Measurements from ENCODE around the gene THY1.
"Not testable (repeated sequence)": the region's sequence is repeated elsewhere in the genome, so short reads cannot be mapped to it uniquely, and the experiment has no call there.

THY1 gene

DNA sequence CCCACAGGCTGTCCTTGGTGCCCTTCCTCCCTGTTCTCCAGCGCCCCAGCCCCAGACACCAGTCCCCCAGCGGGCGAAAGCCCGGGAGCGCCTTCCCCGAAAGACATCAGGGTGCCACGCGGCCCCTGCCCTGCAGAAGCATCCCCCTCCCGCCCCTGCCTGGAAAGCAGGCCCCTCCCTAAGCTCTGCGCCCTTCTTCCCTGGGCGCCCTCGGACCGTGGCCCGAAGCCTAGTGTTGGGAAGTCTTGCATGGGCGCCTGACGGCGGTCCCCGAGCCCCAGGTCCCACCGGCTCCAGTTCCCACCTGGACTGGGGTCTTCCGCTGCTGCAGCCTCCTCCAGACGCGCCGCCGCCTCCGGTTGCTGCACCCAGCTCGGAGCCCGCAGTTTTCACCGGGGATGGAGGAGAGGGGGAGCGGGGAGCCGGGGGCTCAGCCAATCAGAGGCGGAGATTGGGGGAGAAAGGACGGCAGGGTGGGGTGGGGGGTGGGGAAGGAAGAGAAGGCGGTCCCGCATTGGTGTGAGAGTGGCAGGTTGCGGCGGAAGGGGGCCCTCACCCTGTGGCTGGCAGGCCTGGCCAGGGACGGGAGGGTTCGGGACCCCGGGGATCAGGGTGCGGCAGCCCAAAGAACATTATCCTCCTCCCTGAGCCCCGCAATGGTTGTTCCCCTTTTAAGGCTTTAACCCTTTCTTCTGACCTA lies at the start of gene THY1:
Gene THY1, minus strand, starts transcription at position 364 of the 700 bp plus-strand sequence. CDS start 2,267 bp downstream, outside the sequence.
- no peak for DNase-seq (ENCODE audit: low read depth)

DNA sequence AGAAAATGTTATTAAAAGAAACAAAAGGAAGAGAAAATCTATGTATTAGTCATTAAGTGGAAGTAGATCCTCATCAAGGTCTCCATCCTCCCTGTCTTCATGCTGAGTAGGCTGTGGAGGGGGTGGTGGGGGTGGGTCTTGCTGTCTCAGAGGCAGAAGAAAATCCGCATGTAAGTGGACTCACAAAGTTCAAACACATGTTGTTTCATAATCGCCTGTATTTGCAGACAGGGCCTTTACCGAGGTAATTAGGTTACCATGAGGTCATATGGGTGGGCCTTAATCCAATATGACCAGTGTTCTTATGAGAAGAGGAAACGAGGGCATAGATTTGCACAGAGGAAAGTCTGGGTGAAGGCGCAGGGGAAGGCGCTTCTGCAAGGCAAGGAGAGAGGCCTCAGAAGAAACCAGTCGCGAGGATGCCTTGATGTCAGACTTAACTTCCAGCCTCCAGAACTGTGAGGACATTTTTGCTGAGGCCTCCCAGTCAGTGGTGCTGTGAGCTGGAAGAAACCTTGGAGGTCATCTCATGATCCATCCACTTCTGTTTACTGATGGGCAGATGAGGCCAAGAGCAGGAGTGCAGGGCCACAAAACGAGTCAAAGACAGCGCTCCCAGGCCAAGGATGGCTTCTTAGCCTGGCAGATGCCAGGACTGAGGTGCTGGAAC lies 49.3 kb upstream of the THY1 start:
- no peak for DNase-seq (ENCODE audit: low read depth)

DNA sequence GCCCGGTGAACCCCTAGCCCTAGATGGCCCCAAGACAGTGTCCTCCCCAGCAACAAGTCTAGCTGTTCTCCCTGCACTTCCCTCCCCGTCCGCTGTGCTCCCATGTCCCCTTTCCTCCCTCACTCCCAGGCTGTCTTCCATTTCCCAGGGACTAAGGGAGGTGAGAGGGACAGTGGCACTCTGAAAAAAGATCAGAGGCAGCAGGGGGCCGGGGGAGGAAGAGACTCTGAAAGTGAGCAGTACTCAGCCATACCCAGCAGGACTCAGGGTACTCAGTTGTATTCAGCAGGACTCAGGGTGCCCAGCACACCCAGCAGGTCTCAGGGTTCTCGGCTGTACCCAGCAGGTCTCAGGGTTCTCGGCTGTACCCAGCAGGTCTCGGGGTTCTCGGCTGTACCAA lies 48.4 kb upstream of the THY1 start:
- no peak for DNase-seq (ENCODE audit: low read depth)

DNA sequence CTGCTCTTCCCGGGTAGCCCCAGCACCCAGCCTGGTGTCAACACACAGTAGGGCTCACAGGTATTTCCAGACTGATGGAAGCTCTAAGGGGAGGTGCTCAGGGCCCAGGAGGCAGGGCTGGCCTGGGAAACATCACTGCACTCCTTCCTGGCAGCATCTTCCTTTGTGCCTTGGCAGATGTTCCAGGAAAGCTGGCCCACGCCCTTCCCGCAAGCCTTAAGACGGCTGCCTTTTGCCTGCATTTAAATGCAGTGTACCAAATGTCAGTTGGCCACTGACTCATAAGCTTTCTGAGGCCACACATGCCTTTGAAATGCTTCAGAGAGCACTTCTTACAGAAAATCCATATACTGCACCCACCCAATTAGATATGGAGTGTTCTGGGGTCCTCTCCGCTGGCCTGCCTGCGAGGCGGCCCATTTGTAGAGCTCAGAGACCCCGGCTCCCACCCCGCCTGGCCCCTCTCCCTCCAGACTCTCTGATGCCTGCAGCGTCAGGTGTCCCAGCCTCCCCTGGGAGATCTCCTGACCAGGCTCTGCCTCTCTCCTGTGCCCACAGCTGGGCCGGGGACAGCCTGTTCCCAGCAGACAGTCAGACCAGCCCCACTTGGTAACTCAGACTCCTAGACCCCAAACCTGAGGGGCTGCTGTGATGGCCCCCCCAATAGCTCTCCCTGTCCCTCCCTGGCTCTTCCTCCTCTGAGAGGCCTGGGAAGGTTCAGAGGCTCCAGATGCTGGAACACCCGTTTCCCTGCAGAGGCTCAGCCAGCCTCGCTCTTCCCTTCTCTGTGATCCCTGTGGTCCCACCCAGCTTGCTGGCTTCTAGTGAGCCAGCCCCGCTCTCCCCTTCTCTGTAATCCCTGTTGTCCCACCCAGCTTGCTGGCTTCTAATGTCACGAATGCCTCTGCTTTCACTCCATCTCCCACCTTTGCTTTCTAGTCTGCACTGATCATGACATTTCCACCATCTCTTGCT lies 47.6 kb upstream of the THY1 start:
- no peak for DNase-seq (ENCODE audit: low read depth)

DNA sequence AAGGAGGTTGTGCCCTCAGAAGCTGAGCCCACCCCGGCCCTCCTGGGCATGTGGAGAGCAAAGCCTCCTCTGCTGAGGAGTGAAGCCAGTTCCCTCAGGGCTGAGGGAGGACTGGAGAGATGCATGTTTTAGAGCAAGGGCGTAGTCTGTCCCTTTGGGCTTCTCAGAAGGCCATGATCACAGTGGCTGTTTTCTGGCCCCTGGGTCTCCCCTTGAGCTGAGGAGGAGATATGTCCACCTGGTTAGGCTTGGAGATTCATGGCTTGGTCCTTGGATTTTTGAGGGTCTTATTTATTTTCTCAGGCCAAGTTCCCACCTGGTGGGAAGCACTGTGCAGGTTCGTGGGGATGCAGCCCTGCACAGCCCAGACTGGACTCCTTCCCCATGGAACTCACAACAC lies 46.5 kb upstream of the THY1 start:
- no peak for DNase-seq (ENCODE audit: low read depth)

DNA sequence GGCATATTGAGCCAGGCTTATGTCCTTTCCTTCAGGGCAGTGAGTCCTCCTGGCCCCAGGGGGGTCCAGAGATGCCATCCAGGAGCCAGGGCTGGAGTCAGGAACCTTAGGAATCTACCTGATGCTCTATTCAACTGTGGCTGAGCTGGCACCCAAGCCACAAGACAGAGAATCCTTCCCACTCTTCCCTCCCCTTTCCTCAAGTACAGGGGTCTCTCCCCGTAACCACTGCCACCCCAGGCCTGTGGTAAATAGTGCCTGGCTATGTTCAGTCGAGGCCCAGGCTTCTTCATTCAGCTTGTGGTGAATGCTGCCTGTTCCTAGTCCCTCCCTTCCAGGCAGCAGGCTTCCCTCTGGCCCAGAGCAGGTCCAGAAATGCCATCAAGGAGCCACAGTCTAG lies 45.5 kb upstream of the THY1 start:
- DNase-seq (ENCODE audit: low read depth), result no peak

DNA sequence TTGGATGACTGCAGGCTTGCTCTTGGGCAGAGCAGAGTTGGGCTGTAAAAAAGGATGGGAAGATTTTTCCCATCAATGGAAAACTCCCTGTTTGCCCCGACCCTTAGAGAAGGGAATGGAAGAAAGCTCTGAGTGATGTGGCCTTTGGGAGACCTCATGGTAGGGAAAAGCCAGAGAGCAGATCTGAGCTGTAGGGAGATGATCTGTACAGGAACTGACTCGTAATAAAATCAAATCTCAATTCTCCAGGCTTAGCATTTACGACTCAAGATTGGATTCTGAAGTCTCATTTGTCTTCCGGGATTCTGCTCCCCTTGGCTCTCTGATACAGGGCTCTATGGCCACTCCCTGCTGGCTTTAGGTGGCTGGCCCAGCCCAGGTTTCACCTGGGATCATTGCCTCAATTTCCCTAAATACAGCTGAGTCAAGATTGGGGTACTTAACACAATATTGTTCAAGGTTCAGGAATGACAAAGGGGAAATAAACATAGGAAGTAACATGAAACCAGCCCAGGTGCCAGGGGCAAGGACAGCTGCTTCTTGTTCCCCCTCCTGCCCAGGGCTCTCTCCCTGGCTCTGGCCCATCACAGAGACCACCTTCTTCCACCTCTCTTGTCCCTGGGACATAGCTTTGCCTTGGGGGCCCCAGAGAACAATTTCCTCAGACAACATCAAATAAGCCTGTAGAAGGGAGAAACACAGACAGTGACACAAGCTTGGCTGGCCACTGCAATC lies 38.4 kb upstream of the THY1 start:
- no peak for DNase-seq (ENCODE audit: low read depth)

DNA sequence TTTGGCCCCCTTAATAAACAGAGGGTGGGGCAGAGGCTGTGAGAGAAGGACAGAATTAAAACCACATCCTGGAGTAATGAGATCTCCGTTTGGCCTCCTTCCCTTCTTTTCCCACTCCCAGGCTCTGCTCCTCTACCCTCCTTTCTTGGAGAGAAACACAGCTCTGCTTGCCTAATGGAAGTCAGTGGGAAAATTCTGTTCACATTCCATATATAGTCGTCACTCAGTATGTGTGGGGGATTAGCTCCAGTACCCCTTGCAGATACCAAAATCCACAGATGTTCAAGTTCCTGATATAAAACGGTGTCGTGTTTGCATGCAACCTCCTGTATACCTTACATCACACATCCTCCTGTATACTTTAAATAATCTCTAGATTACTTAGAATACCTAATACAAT lies 37.6 kb upstream of the THY1 start:
- DNase-seq (ENCODE audit: low read depth), result no peak

DNA sequence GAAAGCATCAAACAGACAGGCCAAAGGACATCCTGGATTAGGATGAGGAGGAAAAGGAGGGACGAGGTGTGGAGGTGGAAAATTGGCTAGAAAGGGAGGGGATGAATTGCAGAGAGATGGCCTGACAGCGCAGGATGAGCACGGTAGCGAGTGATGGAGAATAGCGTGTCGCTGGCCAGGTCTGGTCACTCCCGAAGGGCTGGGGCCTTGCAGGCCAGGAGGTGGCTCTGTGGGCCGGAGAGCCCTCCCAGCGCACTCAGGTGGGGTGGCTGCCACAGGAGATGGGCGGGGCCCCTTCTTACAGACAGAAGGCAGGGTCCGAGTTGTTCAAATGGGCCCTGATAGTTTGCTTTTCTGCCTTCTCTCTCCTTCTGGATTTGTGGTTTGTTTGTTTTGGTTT lies 37.1 kb upstream of the THY1 start:
- DNase-seq (ENCODE audit: low read depth), result no peak

DNA sequence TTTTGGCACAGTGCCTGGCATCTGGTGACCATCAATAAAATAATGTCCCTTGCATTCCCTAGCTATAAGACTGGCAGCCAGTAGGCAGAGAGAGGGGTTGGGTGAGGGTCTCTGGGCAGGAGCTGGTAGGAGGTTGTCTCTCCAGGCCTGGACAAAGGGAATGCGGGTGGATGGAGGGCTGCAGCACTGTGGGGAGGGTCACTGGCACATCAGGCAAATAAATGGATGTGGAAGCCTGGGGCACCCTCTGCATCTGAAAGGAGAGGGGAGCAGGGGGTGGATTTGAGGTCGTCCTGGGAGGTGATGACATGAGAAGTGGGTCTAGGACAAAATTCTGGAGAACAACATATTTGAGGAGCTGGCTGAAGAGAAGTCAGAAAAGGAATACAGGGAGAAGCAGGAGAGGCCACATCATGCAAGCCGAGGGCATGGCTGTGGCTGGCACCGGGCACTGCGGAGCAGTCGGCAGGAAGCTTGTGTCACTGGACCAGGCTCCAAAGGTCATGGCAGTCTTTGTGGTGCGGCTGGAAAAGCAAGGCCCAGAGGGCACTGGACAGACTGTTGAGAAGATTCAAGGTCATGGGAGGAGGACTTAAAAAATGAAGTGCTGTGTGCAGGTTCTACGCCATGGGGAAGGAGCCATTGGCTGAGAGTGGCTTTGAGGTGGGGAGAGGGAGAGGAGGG lies 36.5 kb upstream of the THY1 start:
- no peak for DNase-seq (ENCODE audit: low read depth)

DNA sequence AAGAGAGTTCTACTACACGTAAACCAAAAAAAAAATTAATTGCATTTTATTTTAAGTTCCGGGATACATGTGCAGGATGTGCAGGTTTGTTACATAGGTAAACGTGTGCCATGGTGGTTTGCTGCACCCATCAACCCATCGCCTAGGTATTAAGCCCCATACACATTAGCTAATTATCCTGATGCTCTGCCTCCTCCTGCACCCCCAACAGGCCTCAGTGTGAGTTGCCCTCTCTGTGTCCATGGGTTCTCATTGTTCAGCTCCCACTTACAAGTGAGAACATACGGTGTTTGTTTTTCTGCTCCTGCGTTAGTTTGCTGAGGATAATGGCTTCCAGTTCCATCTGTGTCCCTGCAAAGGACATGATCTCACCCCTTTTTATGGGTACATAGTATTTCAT lies 32.7 kb upstream of the THY1 start:
- not testable (repeated sequence) for DNase-seq (ENCODE audit: low read depth)

DNA sequence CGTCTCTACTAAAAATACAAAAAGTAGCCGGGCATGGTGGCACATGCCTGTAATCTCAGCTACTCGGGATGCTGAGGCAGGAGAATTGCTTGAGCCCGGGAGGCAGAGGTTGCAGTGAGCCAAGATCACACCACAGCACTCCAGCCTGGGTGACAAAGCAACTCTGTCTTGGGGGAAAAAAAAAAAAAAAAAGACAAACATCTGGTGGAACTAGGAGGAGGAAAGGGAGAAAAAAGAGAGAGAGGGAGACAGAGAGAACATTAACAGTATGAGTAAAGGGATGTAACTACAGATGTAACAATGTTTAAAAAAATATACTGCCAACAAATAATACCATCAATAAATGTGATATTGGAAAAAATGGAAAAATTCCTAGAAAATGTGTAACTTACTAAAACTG lies 32.3 kb upstream of the THY1 start:
- not testable (repeated sequence) for DNase-seq (ENCODE audit: low read depth)

DNA sequence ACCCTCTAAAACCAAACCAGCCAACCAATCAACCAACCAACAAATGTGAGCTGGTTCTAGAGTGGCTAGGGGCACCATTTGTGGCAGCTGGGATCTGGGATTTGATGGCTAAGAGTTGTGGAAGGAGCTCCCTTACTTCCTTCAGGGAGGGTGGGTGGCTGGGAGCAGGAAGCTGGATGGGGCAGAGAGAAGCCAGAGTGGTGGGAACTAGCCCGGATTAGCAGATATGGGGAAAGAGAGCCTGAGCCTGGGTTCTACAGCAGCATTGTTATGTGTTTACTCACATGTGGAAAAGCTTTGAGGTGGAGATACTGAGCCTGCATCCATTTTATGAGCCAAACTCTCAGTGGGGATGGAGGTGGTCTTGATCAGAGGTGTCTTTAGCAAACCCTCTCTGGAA lies 30.9 kb upstream of the THY1 start:
- no peak for DNase-seq (ENCODE audit: low read depth)

DNA sequence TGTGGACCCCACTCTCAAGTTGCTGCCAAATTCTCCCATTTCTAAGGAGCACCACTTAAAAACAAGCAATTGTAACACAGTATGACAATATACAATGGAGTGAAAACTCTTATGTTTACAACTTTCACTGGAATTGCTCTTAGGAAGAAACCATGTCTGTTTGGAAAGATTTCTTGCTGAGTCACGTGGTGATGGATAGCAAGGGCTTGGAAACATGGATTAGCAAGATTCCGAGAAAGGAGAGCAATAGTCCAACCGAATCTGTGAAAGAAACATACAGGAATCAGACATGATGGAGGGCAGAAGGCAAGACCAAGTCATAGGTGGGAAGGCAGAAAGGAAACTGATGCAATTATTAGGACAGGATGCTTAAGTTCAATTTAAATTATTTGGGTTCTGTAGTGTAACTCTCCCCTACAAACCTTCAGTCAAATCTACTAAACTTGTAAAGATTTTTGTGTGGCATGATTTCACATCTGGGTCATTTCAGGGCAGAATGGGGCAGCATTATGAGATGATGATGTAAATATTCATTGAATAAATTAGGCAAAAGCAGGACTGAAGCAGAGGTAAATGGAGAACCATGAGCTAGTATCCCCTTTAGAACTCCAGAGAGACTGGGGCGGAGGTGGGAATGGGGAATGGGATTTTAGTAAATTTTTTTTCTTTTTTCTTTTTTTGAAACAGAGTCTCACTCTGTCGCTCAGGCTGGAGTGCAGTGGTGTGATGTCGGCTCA lies 27.8 kb upstream of the THY1 start:
- no peak for DNase-seq (ENCODE audit: low read depth)

DNA sequence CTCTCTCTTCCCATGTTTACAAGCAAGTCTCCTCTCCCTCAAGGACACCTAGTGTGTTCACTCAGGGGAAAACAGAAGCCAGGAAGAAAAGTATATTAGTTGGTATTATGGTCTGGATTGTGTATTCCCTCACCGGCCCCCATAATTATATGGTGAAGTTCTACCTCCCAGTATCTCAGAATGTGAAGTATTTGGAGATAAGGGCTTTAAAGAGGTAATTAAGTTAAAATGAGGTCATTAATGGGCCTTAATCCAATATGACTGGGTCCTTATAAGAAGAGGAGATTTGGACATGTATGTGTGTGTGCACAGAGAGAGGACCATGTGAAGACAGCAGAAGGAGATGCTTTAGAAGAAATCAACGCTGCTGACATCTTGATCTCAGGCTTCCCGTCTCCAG lies 26.5 kb upstream of the THY1 start:
- no peak for DNase-seq (ENCODE audit: low read depth)

DNA sequence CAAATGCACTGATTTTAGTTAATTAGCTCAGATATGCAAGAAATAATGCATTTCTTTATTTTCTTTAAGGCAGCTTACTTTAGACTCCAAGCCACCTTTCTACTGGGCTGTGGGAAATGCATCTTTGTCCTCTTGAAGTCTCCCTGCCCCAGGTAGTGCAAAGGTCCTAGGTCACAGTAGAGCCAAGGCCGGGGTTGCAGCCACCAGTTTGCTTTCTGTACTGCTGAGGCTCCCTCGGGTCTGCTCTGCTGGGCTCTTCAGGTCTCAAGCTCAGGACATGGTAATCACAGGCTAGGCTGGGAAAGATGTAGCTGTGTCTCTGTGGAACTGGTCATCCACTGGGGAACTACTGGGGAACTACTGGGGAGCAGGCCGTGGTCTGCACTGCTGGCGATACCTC lies 25.4 kb upstream of the THY1 start:
- DNase-seq (ENCODE audit: low read depth), result no peak

DNA sequence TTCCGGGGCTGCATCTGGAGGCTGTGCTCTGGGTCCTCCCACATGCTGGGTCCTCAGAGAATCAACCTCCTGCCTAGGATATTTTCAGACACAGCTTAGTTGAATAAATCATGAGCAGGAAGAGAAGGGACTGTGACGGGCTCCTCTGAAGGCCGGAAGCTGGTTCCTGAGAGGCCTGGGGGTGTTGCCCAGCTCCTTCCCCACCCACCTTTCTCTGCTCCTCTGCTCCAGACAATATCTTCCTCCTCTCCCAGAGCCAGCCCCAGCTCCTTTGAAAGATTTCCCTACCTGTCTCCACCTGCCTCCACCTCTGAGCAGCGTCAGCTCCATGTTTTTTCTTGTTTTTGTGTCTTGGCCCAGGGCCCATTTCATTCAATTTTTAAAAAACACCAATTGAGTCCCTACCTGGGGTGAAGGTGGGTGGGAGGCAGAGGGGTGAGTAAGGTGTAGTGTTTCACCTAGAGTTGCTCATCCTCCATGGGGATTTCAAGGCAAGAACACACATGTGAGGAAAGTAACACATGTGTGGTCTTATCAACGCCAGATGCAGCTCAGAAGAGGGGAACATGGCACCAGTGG lies 24.8 kb upstream of the THY1 start:
- DNase-seq (ENCODE audit: low read depth), result no peak

DNA sequence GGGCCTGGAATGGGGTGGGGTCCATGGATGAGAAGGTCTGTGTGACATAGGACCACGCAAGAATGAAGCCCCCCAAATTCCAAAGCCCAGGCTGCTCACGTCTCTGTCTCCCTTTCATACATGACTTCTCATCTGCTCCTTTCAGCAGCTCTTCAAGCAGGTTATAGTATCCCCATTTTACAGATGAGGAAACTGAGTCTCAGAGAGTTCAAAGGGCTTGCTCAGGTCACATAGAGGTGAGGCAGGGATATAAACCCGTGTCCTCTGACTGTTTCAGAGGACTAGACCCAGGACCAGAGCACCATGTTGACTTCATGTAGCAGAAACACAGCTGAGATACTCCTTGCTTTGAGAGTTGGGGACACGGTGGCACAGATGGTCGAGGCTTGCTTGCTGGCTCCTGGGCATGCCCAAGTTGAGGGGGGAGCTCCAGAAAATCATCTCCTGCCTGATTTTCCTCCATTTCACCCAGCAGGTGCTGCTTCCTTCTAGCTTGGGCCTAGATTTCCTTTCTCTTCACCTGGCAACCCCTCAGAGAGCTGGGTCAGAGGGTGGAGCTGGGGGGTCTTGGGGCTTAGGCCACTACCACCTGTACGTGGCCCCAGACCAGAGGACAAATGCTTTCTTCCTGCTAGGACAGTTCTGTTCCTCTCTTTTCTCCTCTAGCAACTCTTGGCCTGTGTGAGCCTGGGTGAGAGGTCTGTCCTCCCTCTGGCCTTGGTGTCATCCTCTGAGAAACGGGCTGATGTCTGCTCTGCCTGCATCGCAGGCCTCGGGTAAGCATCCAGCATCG lies 24.1 kb upstream of the THY1 start:
- DNase-seq (ENCODE audit: low read depth), result no peak

DNA sequence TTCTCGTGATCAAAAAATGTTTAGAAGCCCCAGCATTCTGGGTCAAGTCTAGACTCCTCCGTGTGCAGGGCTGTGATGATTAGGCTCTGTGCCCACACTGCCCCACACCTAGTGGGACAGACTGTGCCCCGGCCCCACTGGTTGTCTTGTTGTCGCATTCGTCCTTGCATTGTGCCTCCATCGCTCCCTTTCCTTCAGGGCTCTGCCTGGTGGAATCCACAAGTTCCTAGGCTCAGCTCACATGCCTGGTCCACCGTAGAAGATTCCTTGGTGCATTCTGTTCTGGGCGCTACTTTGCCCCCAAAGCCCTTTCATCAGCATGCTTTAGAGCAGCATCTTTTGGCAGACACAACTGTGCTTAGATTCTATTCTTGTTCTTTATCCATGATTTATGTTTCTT lies 23.5 kb upstream of the THY1 start:
- DNase-seq (ENCODE audit: low read depth), result no peak

DNA sequence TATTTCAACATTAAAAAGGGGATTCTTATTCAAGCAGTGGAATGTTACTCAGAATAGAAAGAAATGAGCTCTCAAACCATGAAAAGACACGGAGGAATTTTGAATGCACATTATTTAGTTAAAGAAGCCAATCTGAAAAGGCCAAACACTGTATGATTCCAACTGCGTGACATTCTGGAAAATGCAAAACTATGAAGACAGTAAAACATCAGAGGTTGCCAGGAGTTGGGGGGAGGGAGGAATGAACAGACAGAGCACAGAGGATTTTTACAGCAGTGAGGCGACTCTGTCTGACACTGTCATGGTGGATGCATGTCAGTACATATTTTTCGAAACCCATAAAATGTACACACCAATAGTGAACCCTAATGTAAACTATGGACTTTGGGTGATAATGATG lies 22.9 kb upstream of the THY1 start:
- no peak for DNase-seq (ENCODE audit: low read depth)

Data from activated T-cell treated with anti-CD3 and anti-CD28 coated beads for 48 hours (primary cell).